Gastrocnemius medialis (tissue), 4 donors: ENCODE results near the gene MIGA2.

Source experiments
- POLR2A ChIP-seq, 2 donors: fragments of 450-650 bp; IDR thresholded peaks; one replicate each; pipeline ENCODE4 v1.6.1; 2017; ENCODE audit warnings: antibody characterized with exemption in 2 of 2, mild to moderate bottlenecking in 2 of 2, moderate library complexity in 2 of 2
- TF ChIP-seq, protein P1 (sequence below), 5 experiments: fragments of 450-650 bp in 3 of 5; fragments of 200-600 bp in 2 of 5; sonication (generic) in 2 of 5; IDR thresholded peaks in 4 of 5; conservative IDR thresholded peaks in 1 of 5; 1 replicate in 4 of 5; 2 replicates in 1 of 5; pipeline ENCODE4 v1.5.1; 2016 to 2019; ENCODE audit warnings: antibody characterized with exemption in 5 of 5, mild to moderate bottlenecking in 3 of 5, moderate library complexity in 3 of 5

DNA sequence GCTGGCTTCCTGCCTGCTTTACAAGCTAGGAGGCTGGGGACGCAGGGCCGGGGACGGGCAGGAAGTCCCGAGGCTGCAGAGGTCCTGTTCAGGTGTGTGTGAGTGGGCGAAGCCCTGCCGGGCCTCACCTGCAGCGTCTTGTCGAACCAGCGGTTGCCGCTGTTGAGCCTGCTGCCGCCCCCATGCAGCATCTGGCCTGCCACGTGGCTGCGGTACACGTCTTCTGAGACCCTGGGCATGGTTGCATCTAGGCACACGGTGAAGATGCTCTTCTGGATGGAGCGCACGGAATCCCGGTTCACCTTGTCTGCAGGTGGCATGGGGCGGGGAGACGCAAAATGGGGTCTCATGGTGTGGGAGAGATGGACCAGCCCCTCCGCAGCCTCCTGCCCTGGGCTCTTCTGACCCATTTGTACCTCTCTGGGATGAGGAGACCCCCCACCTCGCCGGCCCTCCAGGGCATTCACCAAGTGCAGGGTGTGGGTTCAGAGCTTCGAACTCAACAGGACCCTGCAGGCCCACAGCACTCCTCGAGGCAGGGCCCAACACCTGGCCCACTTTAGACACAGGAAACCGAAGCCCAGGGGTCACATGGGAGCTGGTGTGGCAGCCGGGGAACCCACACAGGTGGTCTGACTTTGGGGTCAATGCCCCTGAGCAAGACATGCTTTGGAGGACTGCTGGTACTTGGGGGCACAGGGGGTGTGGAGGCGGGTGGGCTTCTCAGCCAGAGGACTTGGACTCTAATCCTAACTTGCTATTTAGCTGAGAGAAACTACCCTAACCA, 64.2 kb downstream of the MIGA2 start:
- no peak for TF ChIP-seq POLR2A (IDR thresholded peaks at IDR 0.05)
- TF ChIP-seq, protein P1, sequence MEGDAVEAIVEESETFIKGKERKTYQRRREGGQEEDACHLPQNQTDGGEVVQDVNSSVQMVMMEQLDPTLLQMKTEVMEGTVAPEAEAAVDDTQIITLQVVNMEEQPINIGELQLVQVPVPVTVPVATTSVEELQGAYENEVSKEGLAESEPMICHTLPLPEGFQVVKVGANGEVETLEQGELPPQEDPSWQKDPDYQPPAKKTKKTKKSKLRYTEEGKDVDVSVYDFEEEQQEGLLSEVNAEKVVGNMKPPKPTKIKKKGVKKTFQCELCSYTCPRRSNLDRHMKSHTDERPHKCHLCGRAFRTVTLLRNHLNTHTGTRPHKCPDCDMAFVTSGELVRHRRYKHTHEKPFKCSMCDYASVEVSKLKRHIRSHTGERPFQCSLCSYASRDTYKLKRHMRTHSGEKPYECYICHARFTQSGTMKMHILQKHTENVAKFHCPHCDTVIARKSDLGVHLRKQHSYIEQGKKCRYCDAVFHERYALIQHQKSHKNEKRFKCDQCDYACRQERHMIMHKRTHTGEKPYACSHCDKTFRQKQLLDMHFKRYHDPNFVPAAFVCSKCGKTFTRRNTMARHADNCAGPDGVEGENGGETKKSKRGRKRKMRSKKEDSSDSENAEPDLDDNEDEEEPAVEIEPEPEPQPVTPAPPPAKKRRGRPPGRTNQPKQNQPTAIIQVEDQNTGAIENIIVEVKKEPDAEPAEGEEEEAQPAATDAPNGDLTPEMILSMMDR (IDR thresholded peaks at IDR 0.05 in 4 of 5, conservative IDR thresholded peaks at IDR 0.05 in 1 of 5) = no peak
